Measurements from ENCODE around the gene POTEF. TPM values are rescaled to one million over a fixed set of nuclear protein-coding genes. Genes with fewer than 3 reads are reported as not detected.
"Not testable (repeated sequence)": the region's sequence is repeated elsewhere in the genome, so short reads cannot be mapped to it uniquely, and the experiment has no call there.

Gene POTEF
- total RNA-seq, 1 experiment from 2014 or later, result 3.5 TPM

DNA sequence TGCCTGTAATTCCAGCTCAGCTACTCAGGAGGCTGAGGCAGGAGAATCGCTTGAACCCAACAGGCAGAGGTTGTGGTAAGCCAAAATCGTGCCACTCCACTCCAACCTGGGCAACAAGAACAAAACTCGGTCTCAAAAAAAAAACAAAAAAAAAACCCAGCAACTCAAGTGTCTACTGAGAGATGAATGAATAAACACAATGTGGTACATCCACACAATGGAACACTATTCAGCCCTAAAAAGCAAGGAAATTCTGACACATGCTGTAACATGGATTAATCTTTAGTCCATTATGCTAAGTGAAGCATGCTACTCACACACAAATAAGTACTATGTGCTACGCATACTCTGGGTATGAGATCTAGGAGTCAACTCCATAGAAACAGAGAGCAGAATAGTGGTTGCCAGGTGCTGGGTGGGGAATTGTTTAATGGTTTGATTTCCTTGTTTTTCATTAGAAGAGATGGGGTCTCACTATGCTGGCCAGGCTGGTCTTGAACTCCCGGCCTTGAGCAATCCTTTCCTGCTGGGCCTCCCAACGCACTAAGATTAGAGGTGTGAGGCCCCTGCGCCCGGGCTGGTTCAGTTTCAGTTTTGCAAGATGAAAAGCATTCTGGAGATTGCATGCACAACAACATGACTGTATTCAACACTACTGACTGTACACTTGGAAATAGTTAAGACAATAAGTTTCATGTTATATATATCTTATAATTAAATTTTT lies 36.4 kb upstream of the POTEF start (continued):
- TF ChIP-seq ZBTB33 (IDR thresholded peaks at IDR 0.05; ENCODE audit: extremely low read depth, insufficient replicate concordance, low read length) (no peak), YY1 (IDR thresholded peaks at IDR 0.05; ENCODE audit: extremely low read depth, insufficient replicate concordance, low read depth, low read length) (no peak)

- Histone ChIP-seq H3K36me3 (ENCODE audit: control insufficient read depth in 1 of 2, insufficient read depth in 2 of 2, low read length in 2 of 2) (peaks cover 10 to 16% of the 10 kb centered on the region in 2 experiments; a peak in 2 of 4 replicates), H3K27ac (ENCODE audit: low read depth, low read length) (no peak overlapping the region), H3K9me3 (ENCODE audit: control insufficient read depth in 1 of 2, insufficient read depth in 1 of 2, low read depth in 1 of 2, low read length in 2 of 2) (no peaks in the 10 kb centered on the region), H2AFZ (ENCODE audit: low read depth, low read length, poor library complexity, severe bottlenecking) (no peak overlapping the region), H3K4me3 (replicated peaks in 1 of 2; ENCODE audit: low read depth in 1 of 2, low read length in 2 of 2) (no peak overlapping the region), H3K9ac (ENCODE audit: low read length) (no peak overlapping the region), H3K4me1 (ENCODE audit: control insufficient read depth in 1 of 2, insufficient read depth in 2 of 2, low read length in 2 of 2) (no peaks in the 10 kb centered on the region), H3K79me2 (ENCODE audit: insufficient read depth, low read length) (no peaks in the 10 kb centered on the region), H4K20me1 (ENCODE audit: insufficient read depth) (no peaks in the 10 kb centered on the region), H3K4me2 (ENCODE audit: low read length) (no peak overlapping the region), H3K27me3 (ENCODE audit: insufficient read depth, low read length) (no peaks in the 10 kb centered on the region), H3K9me2 (ENCODE audit: insufficient read depth) (no peaks in the 10 kb centered on the region)
- no peak for ATAC-seq
- intact Hi-C loops (cut with micrococcal nuclease), result no loop called here
- POLR2A ChIA-PET, result no interaction called here
- RAD21 ChIA-PET (ENCODE audit: low non-redundant PET in 1 of 2, low total read pairs in 2 of 2, uncharacterized antibody in 2 of 2, unreplicated experiment in 2 of 2), result no interaction called here
- DNase-seq (ENCODE audit: low read depth, low spot score), result no peak
- CTCF ChIA-PET, result no interaction called here
- no TSS peak for BruUV-seq (replicated peaks)
- TF ChIP-seq RAD21 (IDR thresholded peaks at IDR 0.05; ENCODE audit: low read depth) (no peak), EZH2phosphoT487 (IDR thresholded peaks at IDR 0.05; ENCODE audit: borderline replicate concordance) (no peak), TCF7L2 (IDR thresholded peaks at IDR 0.05; ENCODE audit: borderline replicate concordance, extremely low read depth, insufficient read depth, insufficient read length) (no peak), CBX3 (IDR thresholded peaks at IDR 0.05; ENCODE audit: low read depth) (no peak), ZFX (IDR thresholded peaks at IDR 0.05) (no peak)
These were observed 33.9 kb upstream of the POTEF start for GRCh38 chr2:130162968-130163367.

GRCh38 chr2:130162486-130162885 lies 33.5 kb upstream of the POTEF start:
- H3K36me3 ChIP-seq (ENCODE audit: control insufficient read depth in 1 of 2, insufficient read depth in 2 of 2, low read length in 2 of 2), result peaks cover 5 to 16% of the 10 kb centered on the region in 2 experiments; a peak in 2 of 4 replicates

DNA sequence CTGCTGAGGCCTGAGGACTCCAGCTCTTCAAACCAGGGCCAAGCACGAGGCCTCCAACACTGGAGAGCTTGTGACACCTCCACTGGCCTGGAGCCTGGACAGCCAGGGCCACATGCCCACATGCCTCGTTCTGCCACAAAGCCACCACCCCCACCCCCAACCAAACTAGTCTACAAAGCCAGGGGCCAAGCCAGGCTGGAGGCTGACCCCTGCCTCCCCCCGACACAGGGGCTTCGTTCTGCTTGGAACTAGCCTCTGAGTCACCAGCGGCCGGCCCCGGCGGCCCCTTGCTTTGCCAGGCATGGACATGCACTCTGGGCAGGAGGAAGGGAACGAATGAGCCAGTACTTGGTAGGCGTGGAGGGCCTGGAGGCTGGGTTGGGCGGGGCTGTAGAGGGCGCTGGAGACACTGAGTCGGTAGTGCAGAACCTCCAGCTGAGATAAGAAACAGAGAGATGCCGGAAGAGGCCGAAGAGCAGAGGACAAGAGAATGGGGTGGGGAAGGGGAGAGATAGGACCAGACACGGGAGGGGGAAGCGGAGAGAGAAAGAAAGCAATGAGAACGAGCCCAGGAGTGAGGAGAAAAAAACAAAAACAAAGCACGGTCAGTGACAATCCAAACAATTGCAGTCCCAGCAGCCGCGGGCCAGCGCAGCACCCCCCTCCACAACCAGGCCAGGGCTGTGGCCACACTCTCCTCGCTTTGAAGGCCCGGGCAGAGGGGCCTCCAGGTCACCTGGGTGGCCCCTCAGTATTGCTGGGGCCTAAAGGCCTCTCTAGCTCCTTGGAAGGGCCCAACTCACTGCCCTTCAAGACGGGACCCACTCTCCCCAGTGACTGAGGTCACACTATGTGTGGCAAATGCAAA lies 32.0 kb upstream of the POTEF start:
- H3K9ac ChIP-seq (ENCODE audit: low read length); RAD21 ChIA-PET (ENCODE audit: low non-redundant PET in 1 of 2, low total read pairs in 2 of 2, uncharacterized antibody in 2 of 2, unreplicated experiment in 2 of 2); H2AFZ ChIP-seq (ENCODE audit: low read depth, low read length, poor library complexity, severe bottlenecking); DNase-seq (ENCODE audit: low read depth, low spot score); H3K27me3 ChIP-seq (ENCODE audit: insufficient read depth, low read length); H3K4me3 ChIP-seq (replicated peaks in 1 of 2; ENCODE audit: low read depth in 1 of 2, low read length in 2 of 2); H4K20me1 ChIP-seq (ENCODE audit: insufficient read depth); H3K27ac ChIP-seq (ENCODE audit: low read depth, low read length); H3K9me2 ChIP-seq (ENCODE audit: insufficient read depth); H3K36me3 ChIP-seq (ENCODE audit: control insufficient read depth in 1 of 2, insufficient read depth in 2 of 2, low read length in 2 of 2); H3K79me2 ChIP-seq (ENCODE audit: insufficient read depth, low read length); CTCF ChIA-PET; POLR2A ChIA-PET; H3K4me1 ChIP-seq (ENCODE audit: control insufficient read depth in 1 of 2, insufficient read depth in 2 of 2, low read length in 2 of 2); BruUV-seq (replicated peaks); H3K4me2 ChIP-seq (ENCODE audit: low read length); H3K9me3 ChIP-seq (ENCODE audit: control insufficient read depth in 1 of 2, insufficient read depth in 1 of 2, low read depth in 1 of 2, low read length in 2 of 2); intact Hi-C loops (cut with micrococcal nuclease): not testable (repeated sequence)
- peak; percentile 43; the same call in 1 of the 2 replicates for ATAC-seq

More at GRCh38 chr2:130162486-130162885, 33.5 kb upstream of the POTEF start:
- H3K4me2 ChIP-seq (ENCODE audit: low read length); H3K4me3 ChIP-seq (replicated peaks in 1 of 2; ENCODE audit: low read depth in 1 of 2, low read length in 2 of 2); CTCF ChIA-PET; intact Hi-C loops (cut with micrococcal nuclease); H3K9me2 ChIP-seq (ENCODE audit: insufficient read depth); H3K9me3 ChIP-seq (ENCODE audit: control insufficient read depth in 1 of 2, insufficient read depth in 1 of 2, low read depth in 1 of 2, low read length in 2 of 2); H3K4me1 ChIP-seq (ENCODE audit: control insufficient read depth in 1 of 2, insufficient read depth in 2 of 2, low read length in 2 of 2); H3K79me2 ChIP-seq (ENCODE audit: insufficient read depth, low read length); BruUV-seq (replicated peaks); H4K20me1 ChIP-seq (ENCODE audit: insufficient read depth); H3K27ac ChIP-seq (ENCODE audit: low read depth, low read length); H2AFZ ChIP-seq (ENCODE audit: low read depth, low read length, poor library complexity, severe bottlenecking); RAD21 ChIA-PET (ENCODE audit: low non-redundant PET in 1 of 2, low total read pairs in 2 of 2, uncharacterized antibody in 2 of 2, unreplicated experiment in 2 of 2); ATAC-seq; POLR2A ChIA-PET; DNase-seq (ENCODE audit: low read depth, low spot score); H3K9ac ChIP-seq (ENCODE audit: low read length); H3K27me3 ChIP-seq (ENCODE audit: insufficient read depth, low read length): not testable (repeated sequence)
